Hepatocyte (in vitro differentiated cells): ENCODE data around the gene GRIK2. TPM values are rescaled to one million over a fixed set of nuclear protein-coding genes. Genes with fewer than 3 reads are reported as not detected.

ENCODE experiments used
- DNase-seq: peaks from one replicate; pipeline ENCODE4 v3.0.0-alpha.2; 2016; ENCODE audit warnings: low spot score
- H2AFZ ChIP-seq: fragments of 200-600 bp; sonication (generic); 2 replicates; pipeline ENCODE4 v1.6.0; 2016; ENCODE audit warnings: antibody characterized with exemption, mild to moderate bottlenecking
- H3K27ac ChIP-seq: fragments of 200-600 bp; sonication (generic); 2 replicates; pipeline ENCODE4 v1.5.1; 2016; ENCODE audit warnings: mild to moderate bottlenecking
- H3K27me3 ChIP-seq: fragments of 200-600 bp; sonication (generic); 2 replicates; pipeline ENCODE4 v1.6.1; 2016
- H3K36me3 ChIP-seq: fragments of 200-600 bp; sonication (generic); replicated peaks from 2 replicates; pipeline ENCODE4 v1.5.1; 2016; ENCODE audit warnings: low read depth; ENCODE audit not compliant: insufficient read depth
- H3K4me1 ChIP-seq: fragments of 200-600 bp; sonication (generic); 2 replicates; pipeline ENCODE4 v1.5.1; 2016; ENCODE audit warnings: mild to moderate bottlenecking, moderate library complexity; ENCODE audit not compliant: insufficient read depth
- H3K4me2 ChIP-seq: fragments of 200-600 bp; sonication (generic); 2 replicates; pipeline ENCODE4 v1.6.0; 2016
- H3K4me3 ChIP-seq: fragments of 200-600 bp; sonication (generic); 2 replicates; pipeline ENCODE4 v1.5.1; 2016; ENCODE audit warnings: mild to moderate bottlenecking
- H3K79me2 ChIP-seq: fragments of 200-600 bp; sonication (generic); 2 replicates; pipeline ENCODE4 v1.6.0; 2017; ENCODE audit warnings: mild to moderate bottlenecking
- H3K9me2 ChIP-seq: fragments of 200-600 bp; sonication (generic); replicated peaks from 2 replicates; pipeline ENCODE4 v1.6.0; 2017; ENCODE audit warnings: mild to moderate bottlenecking; ENCODE audit not compliant: insufficient read depth
- H3K9me3 ChIP-seq: fragments of 200-600 bp; sonication (generic); 2 replicates; pipeline ENCODE4 v1.5.1; 2016; ENCODE audit warnings: low read depth, mild to moderate bottlenecking
- H4K20me1 ChIP-seq: fragments of 200-600 bp; sonication (generic); 2 replicates; pipeline ENCODE4 v1.6.0; 2016; ENCODE audit warnings: mild to moderate bottlenecking; ENCODE audit not compliant: insufficient read depth, poor library complexity, severe bottlenecking
- CTCF ChIP-seq: fragments of 200-600 bp; sonication (generic); IDR thresholded peaks from 2 replicates; pipeline ENCODE4 v1.5.1; 2016; ENCODE audit warnings: antibody characterized with exemption, mild to moderate bottlenecking; ENCODE audit not compliant: poor library complexity
- EZH2 ChIP-seq: fragments of 200-600 bp; sonication (generic); IDR thresholded peaks from 2 replicates; pipeline ENCODE4 v1.6.1; 2016; ENCODE audit warnings: antibody characterized with exemption, mild to moderate bottlenecking, borderline replicate concordance
- EZH2phosphoT487 ChIP-seq: fragments of 200-600 bp; sonication (generic); IDR thresholded peaks from one replicate; pipeline ENCODE4 v1.6.1; 2018; ENCODE audit warnings: antibody characterized with exemption, mild to moderate bottlenecking, low read depth, moderate library complexity; ENCODE audit not compliant: unreplicated experiment, severe bottlenecking
- WGBS: methylation state at CpG from one replicate; pipeline ENCODE4 v1.1.6; 2016; ENCODE audit warnings: low lambda C conversion rate; ENCODE audit errors: missing lambda C conversion rate; 5-methylcytosine and 5-hydroxymethylcytosine counted together
- polyA plus RNA-seq: library from polyadenylated mRNA; unstranded; fragments of >200 nt; fragmentation: Nextera tagmentation; extraction: Ambion mirVana; gene quantifications from 2 replicates; pipeline ENCODE4 v1.2.1, GENCODE V29; 2016
- total RNA-seq: library from RNA; depleted of rRNA; stranded (reverse); fragments of >200 nt; gene quantifications from 2 replicates; pipeline ENCODE4 v1.2.3, GENCODE V29; 2014

The GRIK2 gene
- total and polyA plus RNA-seq, 2 experiments from 2014 or later = 5.8 to 6.2 TPM

- Histone ChIP-seq H3K4me1 (no peaks in the 10 kb centered on the region), H3K4me2 (no peak overlapping the region)
Observed at GRCh38 chr6:101926149-101926925, 532.8 kb downstream of the GRIK2 start.

GRCh38 chr6:101931766-101932165 is 538.3 kb downstream of the GRIK2 start:
- H3K27ac ChIP-seq = no peak overlapping the region
- H3K27me3 ChIP-seq = no peaks in the 10 kb centered on the region
- H3K9me3 ChIP-seq = no peaks in the 10 kb centered on the region
- H3K79me2 ChIP-seq = no peaks in the 10 kb centered on the region
- H3K36me3 ChIP-seq = no peaks in the 10 kb centered on the region
- no peak overlapping the region for H3K4me2 ChIP-seq
- H2AFZ ChIP-seq = no peak overlapping the region
- H3K9me2 ChIP-seq = no peaks in the 10 kb centered on the region
- DNase-seq = no peak
- 79% methylated on average over 2 of the region's 2 CpGs for WGBS
- no peaks in the 10 kb centered on the region for H4K20me1 ChIP-seq
- TF ChIP-seq EZH2 = no peak
- TF ChIP-seq EZH2phosphoT487 = no peak
- TF ChIP-seq CTCF = no peak
- no peaks in the 10 kb centered on the region for H3K4me1 ChIP-seq
- no peak overlapping the region for H3K4me3 ChIP-seq

More at GRCh38 chr6:101926149-101926925, 532.8 kb downstream of the GRIK2 start:
- Histone ChIP-seq H3K27me3 (no peaks in the 10 kb centered on the region), H3K27ac (no peak overlapping the region), H3K4me3 (no peak overlapping the region), H4K20me1 (no peaks in the 10 kb centered on the region), H2AFZ (no peak overlapping the region), H3K36me3 (no peaks in the 10 kb centered on the region), H3K9me3 (no peaks in the 10 kb centered on the region), H3K79me2 (no peaks in the 10 kb centered on the region), H3K9me2 (no peaks in the 10 kb centered on the region)
- TF ChIP-seq CTCF = no peak
- 69% methylated on average over 7 of the region's 7 CpGs for WGBS
- no peak for DNase-seq

DNA sequence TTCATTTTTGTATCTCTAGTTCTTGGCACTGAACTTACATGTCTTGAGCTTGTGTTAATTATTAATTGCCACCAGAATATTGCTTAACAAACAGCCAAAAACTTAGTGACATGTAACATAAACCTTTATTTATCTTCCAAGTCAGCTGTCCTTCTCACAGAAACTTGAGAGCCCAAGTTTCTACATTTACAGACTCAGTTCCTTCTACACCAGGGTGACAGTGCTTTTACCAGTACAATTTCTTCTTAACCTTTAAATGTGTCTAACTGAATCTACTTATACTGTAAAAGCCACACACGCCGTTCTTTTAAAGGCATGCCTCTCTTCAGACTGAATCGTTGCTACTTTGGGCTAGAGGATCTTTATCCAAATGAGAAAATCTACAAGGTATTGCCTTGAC is 539.2 kb downstream of the GRIK2 start:
- Histone ChIP-seq H3K79me2 (no peaks in the 10 kb centered on the region), H3K4me1 (no peaks in the 10 kb centered on the region), H3K36me3 (no peaks in the 10 kb centered on the region), H3K4me3 (no peak overlapping the region), H3K4me2 (no peak overlapping the region), H3K9me3 (no peaks in the 10 kb centered on the region), H3K27me3 (no peaks in the 10 kb centered on the region), H3K27ac (no peak overlapping the region), H4K20me1 (no peaks in the 10 kb centered on the region), H3K9me2 (no peaks in the 10 kb centered on the region), H2AFZ (no peak overlapping the region)
- WGBS = 91% methylated on average over 3 of the region's 3 CpGs
- TF ChIP-seq EZH2phosphoT487 (no peak), CTCF (no peak), EZH2 (no peak)
- no peak for DNase-seq
